Uterus (tissue), 4 donors: Measurements from ENCODE around the gene PNLIP. TPM values are rescaled to one million over a fixed set of nuclear protein-coding genes. Genes with fewer than 3 reads are reported as not detected.

Experiments
- DNase-seq, 2 donors: peaks; one replicate each; pipeline ENCODE4 v3.0.0-alpha.2; 2019 to 2020
- H3K27ac ChIP-seq, 2 donors: fragments of 200-600 bp; sonication (generic); 1 replicate in 1 of 2; 2 replicates in 1 of 2; pipeline ENCODE4 v1.5.1; 2016 to 2018
- H3K27me3 ChIP-seq, 2 donors: fragments of 200-600 bp; sonication (generic); one replicate each; pipeline ENCODE4 v1.5.1; 2018 to 2019; ENCODE audit warnings: control low read depth in 1 of 2
- H3K36me3 ChIP-seq, 2 donors: fragments of 200-600 bp; sonication (generic); one replicate each; pipeline ENCODE4 v1.5.1; 2019; ENCODE audit warnings: control low read depth in 1 of 2
- H3K4me1 ChIP-seq, 2 donors: fragments of 200-600 bp; sonication (generic); one replicate each; pipeline ENCODE4 v1.5.1; 2018 to 2019; ENCODE audit warnings: control low read depth in 1 of 2
- H3K4me3 ChIP-seq, 2 donors: fragments of 200-600 bp; sonication (generic); 1 replicate in 1 of 2; 2 replicates in 1 of 2; pipeline ENCODE4 v1.5.1; 2018 to 2019; ENCODE audit warnings: mild to moderate bottlenecking in 1 of 2
- H3K9me3 ChIP-seq, 2 donors: fragments of 200-600 bp; sonication (generic); one replicate each; pipeline ENCODE4 v1.5.1; 2019; ENCODE audit warnings: control low read depth in 1 of 2
- POLR2A ChIP-seq, 2 donors: fragments of 450-650 bp; IDR thresholded peaks; one replicate each; pipeline ENCODE4 v1.6.1; 2016; ENCODE audit warnings: antibody characterized with exemption in 2 of 2, mild to moderate bottlenecking in 1 of 2, moderate library complexity in 1 of 2
- intact Hi-C: fragments of 100-400 bp; cut with DNase I; formaldehyde crosslinking; loops from one replicate; pipeline ENCODE4 v1.15.1; 2023; ENCODE audit warnings: low total_unique reads
- total RNA-seq, 4 donors: library from RNA; depleted of rRNA in 3 of 4; stranded (reverse); fragments of >200 nt in 3 of 4; gene quantifications; one replicate each; pipeline versions ENCODE4 v1.1.0 to v1.2.4, GENCODE V29; 2014 to 2023
- TF ChIP-seq, protein P1 (sequence below), 4 experiments: fragments of 200-600 bp in 2 of 4; fragments of 450-650 bp in 2 of 4; sonication (generic) in 2 of 4; IDR thresholded peaks; one replicate each; pipeline ENCODE4 v1.5.1; 2016 to 2019; ENCODE audit warnings: antibody characterized with exemption in 4 of 4, mild to moderate bottlenecking in 2 of 4, moderate library complexity in 1 of 4
- donor health status: DM: yes; HTN: yes; CAD: no.

Gene PNLIP
- total RNA-seq, 4 donors from 2014 or later = not detected

DNA sequence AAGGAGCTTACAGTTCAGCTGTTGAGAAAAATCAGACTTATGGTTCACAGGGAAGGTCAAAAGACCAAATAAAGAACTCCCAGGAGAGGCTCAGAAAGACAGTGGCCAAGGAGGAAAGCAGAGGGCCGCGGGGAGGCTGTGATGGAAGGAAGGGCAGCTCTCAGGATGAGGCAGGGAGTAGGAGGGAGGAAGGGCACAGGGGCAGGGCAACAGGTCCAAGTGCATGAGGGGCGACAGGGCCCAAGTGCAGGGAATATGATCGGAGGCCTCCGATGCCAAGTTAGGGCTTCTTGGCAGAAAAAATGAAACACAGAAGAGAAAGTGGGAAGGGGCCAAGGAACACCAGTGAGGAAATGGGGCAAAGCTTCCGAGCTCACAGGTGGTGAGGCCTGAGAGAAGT is 61.6 kb downstream of the PNLIP start:
- intact Hi-C loops = no loop called here
- H3K4me1 ChIP-seq = no peaks in the 10 kb centered on the region
- H3K36me3 ChIP-seq = no peaks in the 10 kb centered on the region
- no peaks in the 10 kb centered on the region for H3K9me3 ChIP-seq
- H3K4me3 ChIP-seq = no peak overlapping the region
- no peaks in the 10 kb centered on the region for H3K27me3 ChIP-seq
- TF ChIP-seq, protein P1, sequence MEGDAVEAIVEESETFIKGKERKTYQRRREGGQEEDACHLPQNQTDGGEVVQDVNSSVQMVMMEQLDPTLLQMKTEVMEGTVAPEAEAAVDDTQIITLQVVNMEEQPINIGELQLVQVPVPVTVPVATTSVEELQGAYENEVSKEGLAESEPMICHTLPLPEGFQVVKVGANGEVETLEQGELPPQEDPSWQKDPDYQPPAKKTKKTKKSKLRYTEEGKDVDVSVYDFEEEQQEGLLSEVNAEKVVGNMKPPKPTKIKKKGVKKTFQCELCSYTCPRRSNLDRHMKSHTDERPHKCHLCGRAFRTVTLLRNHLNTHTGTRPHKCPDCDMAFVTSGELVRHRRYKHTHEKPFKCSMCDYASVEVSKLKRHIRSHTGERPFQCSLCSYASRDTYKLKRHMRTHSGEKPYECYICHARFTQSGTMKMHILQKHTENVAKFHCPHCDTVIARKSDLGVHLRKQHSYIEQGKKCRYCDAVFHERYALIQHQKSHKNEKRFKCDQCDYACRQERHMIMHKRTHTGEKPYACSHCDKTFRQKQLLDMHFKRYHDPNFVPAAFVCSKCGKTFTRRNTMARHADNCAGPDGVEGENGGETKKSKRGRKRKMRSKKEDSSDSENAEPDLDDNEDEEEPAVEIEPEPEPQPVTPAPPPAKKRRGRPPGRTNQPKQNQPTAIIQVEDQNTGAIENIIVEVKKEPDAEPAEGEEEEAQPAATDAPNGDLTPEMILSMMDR (IDR thresholded peaks at IDR 0.05) = no peak
- TF ChIP-seq POLR2A (IDR thresholded peaks at IDR 0.05) = no peak
- DNase-seq = no peak
- no peak overlapping the region for H3K27ac ChIP-seq

DNA sequence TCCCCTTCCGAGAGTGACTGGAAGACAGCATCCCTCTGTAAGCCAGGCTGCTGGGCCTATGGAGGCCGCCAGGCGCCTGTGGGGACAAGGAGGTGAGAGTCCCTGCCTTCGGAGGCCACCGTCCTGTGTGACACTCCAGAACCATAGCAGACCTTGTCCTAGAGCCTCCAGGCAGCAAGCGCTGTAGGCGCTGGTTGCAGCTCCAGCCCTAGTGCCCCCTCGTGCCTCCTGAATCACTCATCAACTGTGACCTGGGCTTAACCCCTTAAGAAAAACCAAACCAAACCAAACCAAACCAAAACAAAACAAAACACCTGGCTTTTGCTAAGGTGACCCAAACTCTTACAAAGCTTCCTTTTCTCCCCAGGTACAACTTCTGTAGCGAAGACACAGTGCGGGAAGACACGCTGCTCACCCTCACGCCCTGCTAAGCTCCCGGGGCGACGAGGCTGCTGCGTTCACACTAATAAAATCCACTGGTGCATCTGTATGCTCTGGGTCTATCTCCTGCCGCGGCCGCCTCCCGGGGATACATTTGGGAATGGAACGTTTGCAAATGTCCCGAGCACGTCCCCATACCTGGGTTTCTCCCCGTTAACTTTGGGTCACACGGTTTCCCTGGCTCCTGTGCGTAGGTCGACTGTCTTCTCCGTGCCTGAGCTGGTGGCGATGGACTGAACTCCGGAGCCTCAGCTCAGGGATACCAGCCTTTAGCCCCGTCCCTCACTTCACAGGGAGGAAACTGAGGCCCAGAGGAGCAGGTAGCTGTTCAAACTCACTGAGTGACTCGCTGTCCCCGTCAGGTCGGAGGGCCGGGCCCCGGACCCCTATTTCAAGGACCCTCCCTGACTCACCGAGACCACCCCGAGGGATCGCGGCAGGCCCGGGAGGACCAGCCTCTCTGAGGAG is 63.2 kb downstream of the PNLIP start:
- no peak overlapping the region for H3K27ac ChIP-seq
- H3K9me3 ChIP-seq = no peaks in the 10 kb centered on the region
- no peak overlapping the region for H3K4me3 ChIP-seq
- H3K27me3 ChIP-seq = no peaks in the 10 kb centered on the region
- no peak for DNase-seq
- TF ChIP-seq POLR2A (IDR thresholded peaks at IDR 0.05) = no peak
- TF ChIP-seq, protein P1 (IDR thresholded peaks at IDR 0.05) = no peak
- no peaks in the 10 kb centered on the region for H3K36me3 ChIP-seq
- intact Hi-C loops = no loop called here
- H3K4me1 ChIP-seq = no peaks in the 10 kb centered on the region

DNA sequence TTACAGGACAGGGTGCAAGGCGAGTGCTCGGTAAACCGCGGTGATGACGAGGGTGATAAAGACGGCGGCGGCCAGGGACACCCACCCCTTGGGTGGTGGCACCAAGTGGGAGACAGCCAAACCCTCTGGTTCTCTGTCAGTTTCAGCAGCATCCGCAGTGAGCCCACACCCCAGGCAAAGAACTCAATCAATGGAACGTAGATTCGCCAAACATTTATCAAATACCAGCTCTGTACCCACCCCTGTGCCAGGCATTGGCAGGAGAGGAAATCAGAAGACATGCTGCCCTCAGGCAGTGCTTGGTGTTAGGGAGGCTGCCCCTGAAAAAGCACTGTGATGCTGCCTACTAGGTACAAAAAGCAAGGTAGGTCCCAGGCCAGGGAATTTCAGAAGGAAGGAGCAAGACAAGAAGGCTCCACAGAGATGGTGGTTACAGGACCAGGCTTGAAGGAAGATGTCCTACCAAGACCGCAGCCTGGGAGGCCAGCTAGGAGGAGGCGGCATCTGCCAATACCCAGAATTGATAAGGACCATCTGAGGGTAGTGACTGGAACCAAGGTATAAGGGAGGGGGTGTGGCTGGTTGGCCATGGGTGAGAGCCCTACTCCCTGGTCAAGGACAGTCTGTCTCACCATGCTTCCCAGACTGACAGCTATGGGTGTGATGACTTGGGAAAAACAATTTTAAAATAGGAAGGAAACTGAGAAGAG is 64.9 kb downstream of the PNLIP start:
- Histone ChIP-seq H3K9me3 (no peaks in the 10 kb centered on the region), H3K4me1 (no peaks in the 10 kb centered on the region), H3K36me3 (no peaks in the 10 kb centered on the region), H3K27ac (no peak overlapping the region), H3K4me3 (no peak overlapping the region), H3K27me3 (no peaks in the 10 kb centered on the region)
- intact Hi-C loops = no loop called here
- TF ChIP-seq POLR2A (IDR thresholded peaks at IDR 0.05) = no peak
- TF ChIP-seq, protein P1 (IDR thresholded peaks at IDR 0.05) = no peak
- no peak for DNase-seq

DNA sequence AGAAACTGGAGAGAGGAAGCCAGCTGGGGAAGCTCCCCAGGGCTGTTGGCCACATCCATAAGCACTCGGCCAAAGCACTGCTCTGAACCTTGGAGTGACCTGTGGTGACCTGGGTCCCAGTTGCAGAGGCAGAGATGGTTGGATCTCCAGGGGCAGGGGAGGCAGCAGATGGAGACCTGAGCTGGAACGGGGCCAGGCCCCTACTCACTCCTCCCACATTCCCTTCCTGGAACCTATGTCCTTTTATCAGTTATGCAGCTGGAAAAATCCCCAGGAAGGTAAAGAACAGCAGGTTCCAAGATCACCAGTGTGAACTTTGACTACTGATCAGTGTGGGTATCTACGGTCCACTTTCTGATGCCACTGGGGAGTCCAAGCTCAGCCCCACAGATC is 65.4 kb downstream of the PNLIP start:
- DNase-seq = no peak
- no peaks in the 10 kb centered on the region for H3K4me1 ChIP-seq
- intact Hi-C loops = no loop called here
- H3K27ac ChIP-seq = no peak overlapping the region
- H3K4me3 ChIP-seq = no peak overlapping the region
- TF ChIP-seq, protein P1 (IDR thresholded peaks at IDR 0.05) = no peak
- no peak for TF ChIP-seq POLR2A (IDR thresholded peaks at IDR 0.05)
- H3K27me3 ChIP-seq = no peaks in the 10 kb centered on the region
- no peaks in the 10 kb centered on the region for H3K36me3 ChIP-seq
- H3K9me3 ChIP-seq = no peaks in the 10 kb centered on the region
